ENCODE data around the gene EIF4G1. TPM values are rescaled to one million over a fixed set of nuclear protein-coding genes. Genes with fewer than 3 reads are reported as not detected.

Gene EIF4G1
- total and polyA plus RNA-seq, 7 experiments from 2014 or later = 19.1 to 341 (median 206) TPM

GRCh38 chr3:184300378-184300720, 14.1 kb upstream of the EIF4G1 start:
- peaks cover 15 to 37% (median 28%) of the 10 kb centered on the region in 7 donors for H3K4me1 Mint-ChIP-seq
- H3K27ac Mint-ChIP-seq = peak overlapping the region in 6 of 9 donors; percentile 60 to 92 (median 90)
- Histone ChIP-seq H3K4me1 (ENCODE audit: control insufficient read depth in 2 of 2, insufficient read depth in 2 of 2, low read length in 2 of 2) (peaks cover 12 to 15% of the 10 kb centered on the region in 2 donors), H3K4me3 (ENCODE audit: low read length) (peak overlapping the region; percentile 63), H3K27me3 (ENCODE audit: control insufficient read depth in 2 of 2, insufficient read depth in 2 of 2, low read length in 2 of 2) (no peaks in the 10 kb centered on the region), H3K9me3 (ENCODE audit: control insufficient read depth in 2 of 3, low read length in 3 of 3) (no peaks in the 10 kb centered on the region), H3K36me3 (ENCODE audit: control insufficient read depth in 2 of 3, insufficient read depth in 3 of 3, low read length in 3 of 3) (peaks cover 32 to 41% (median 39%) of the 10 kb centered on the region in 3 experiments), H3K27ac (ENCODE audit: low read depth, low read length) (no peak overlapping the region)
- H3K36me3 Mint-ChIP-seq = peaks cover 4 to 37% (median 21%) of the 10 kb centered on the region in 5 donors
- no peaks in the 10 kb centered on the region for H3K9me3 Mint-ChIP-seq
- intact Hi-C loops (cut with micrococcal nuclease) = no loop called here
- ChIA-PET POLR2A (interaction anchor here (0.6 to 2.8 kb wide), 3 partner anchors 9 to 51 kb away, joined by 3 to 7 read pairs (median 4); partner anchors contain the start of gene EEF1AKMT4), CTCF (interaction anchor here (1.0 kb wide), 1 partner anchor 291 kb away, joined by 3 read pairs; no protein-coding TSS in a partner anchor)
- ATAC-seq (no peak), DNase-seq (no peak)
- H3K4me3 Mint-ChIP-seq = peak overlapping the region; percentile 89 to 97 (median 94)
- H3K27me3 Mint-ChIP-seq = peaks cover 0 to 4% (median 0%) of the 10 kb centered on the region in 5 donors

DNA sequence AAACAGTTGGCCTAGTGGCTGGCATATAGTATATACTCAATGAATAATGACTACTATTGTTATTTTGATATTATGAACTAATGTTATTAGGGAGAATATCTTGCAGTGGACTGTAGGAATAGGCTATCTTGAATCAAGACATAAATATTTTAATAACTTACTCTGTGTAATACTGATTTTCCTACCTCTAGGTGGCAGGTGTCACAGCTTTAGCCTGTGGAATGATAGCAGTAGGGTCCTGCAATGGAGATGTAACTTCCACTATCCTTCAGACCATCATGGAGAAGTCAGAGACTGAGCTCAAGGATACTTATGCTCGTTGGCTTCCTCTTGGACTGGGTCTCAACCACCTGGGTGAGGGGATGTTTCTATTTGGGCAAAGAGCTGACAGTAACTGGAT, 8.8 kb upstream of the EIF4G1 start:
- peak; percentile 47 for ATAC-seq
- no peak for DNase-seq
- Mint-ChIP-seq H3K27me3 (no peaks in the 10 kb centered on the region), H3K4me3 (no peak overlapping the region), H3K4me1 (peaks cover 2 to 17% (median 12%) of the 10 kb centered on the region in 7 donors), H3K9me3 (no peaks in the 10 kb centered on the region), H3K36me3 (peaks cover 24 to 58% (median 44%) of the 10 kb centered on the region in 5 donors), H3K27ac (peak overlapping the region in 1 of 9 donors; percentile 48)
- Histone ChIP-seq H3K4me3 (ENCODE audit: low read length) (no peak overlapping the region), H3K36me3 (ENCODE audit: control insufficient read depth in 2 of 3, insufficient read depth in 3 of 3, low read length in 3 of 3) (peaks cover 47 to 77% (median 51%) of the 10 kb centered on the region in 3 experiments), H3K27me3 (ENCODE audit: control insufficient read depth in 2 of 2, insufficient read depth in 2 of 2, low read length in 2 of 2) (no peaks in the 10 kb centered on the region), H3K4me1 (ENCODE audit: control insufficient read depth in 2 of 2, insufficient read depth in 2 of 2, low read length in 2 of 2) (peaks cover 0 to 3% of the 10 kb centered on the region in 2 donors), H3K27ac (ENCODE audit: low read depth, low read length) (no peak overlapping the region), H3K9me3 (ENCODE audit: control insufficient read depth in 2 of 3, low read length in 3 of 3) (no peaks in the 10 kb centered on the region)
- ChIA-PET CTCF (interaction anchor here (0.7 kb wide), 1 partner anchor 195 kb away, joined by 5 read pairs; no protein-coding TSS in a partner anchor), POLR2A (no interaction called here)
- intact Hi-C loops (cut with micrococcal nuclease) = no loop called here

DNA sequence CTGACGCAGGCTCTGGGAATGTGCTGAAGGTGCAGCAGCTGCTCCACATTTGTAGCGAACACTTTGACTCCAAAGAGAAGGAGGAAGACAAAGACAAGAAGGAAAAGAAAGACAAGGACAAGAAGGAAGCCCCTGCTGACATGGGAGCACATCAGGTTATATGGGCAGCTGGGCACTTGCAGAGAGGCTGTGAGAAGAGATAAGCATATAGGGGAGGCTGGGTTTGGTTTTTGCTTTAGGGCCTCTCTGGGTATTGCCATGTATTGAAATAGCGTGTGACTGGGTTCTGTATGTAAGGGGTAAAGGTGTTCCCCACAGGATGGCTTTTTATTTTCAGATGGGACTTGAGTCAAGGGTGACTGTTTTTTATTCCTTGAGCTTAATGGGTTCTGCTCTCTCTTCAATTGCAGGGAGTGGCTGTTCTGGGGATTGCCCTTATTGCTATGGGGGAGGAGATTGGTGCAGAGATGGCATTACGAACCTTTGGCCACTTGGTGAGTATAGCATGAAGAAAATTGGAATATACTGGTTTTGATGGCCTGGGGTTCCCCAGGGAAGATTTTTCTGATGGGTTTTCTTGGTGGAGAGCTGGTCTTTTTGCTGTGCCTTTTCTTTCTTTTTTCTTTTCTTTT, 7.9 kb upstream of the EIF4G1 start:
- Histone ChIP-seq H3K27me3 (ENCODE audit: control insufficient read depth in 2 of 2, insufficient read depth in 2 of 2, low read length in 2 of 2) (no peaks in the 10 kb centered on the region), H3K4me3 (ENCODE audit: low read length) (no peak overlapping the region), H3K9me3 (ENCODE audit: control insufficient read depth in 2 of 3, low read length in 3 of 3) (no peaks in the 10 kb centered on the region), H3K36me3 (ENCODE audit: control insufficient read depth in 2 of 3, insufficient read depth in 3 of 3, low read length in 3 of 3) (peaks cover 42 to 73% (median 51%) of the 10 kb centered on the region in 3 experiments), H3K4me1 (ENCODE audit: control insufficient read depth in 2 of 2, insufficient read depth in 2 of 2, low read length in 2 of 2) (no peaks in the 10 kb centered on the region), H3K27ac (ENCODE audit: low read depth, low read length) (no peak overlapping the region)
- ChIA-PET CTCF (interaction anchor here (0.7 kb wide), 1 partner anchor 719 kb away, joined by 3 read pairs; no protein-coding TSS in a partner anchor), POLR2A (no interaction called here)
- peaks cover 0 to 12% (median 8%) of the 10 kb centered on the region in 7 donors for H3K4me1 Mint-ChIP-seq
- H3K27me3 Mint-ChIP-seq = no peaks in the 10 kb centered on the region
- H3K9me3 Mint-ChIP-seq = no peaks in the 10 kb centered on the region
- peaks cover 24 to 56% (median 42%) of the 10 kb centered on the region in 5 donors for H3K36me3 Mint-ChIP-seq
- no peak for ATAC-seq
- no peak overlapping the region for H3K4me3 Mint-ChIP-seq
- DNase-seq = no peak
- H3K27ac Mint-ChIP-seq = peak overlapping the region in 2 of 9 donors; percentile 43 to 59
- intact Hi-C loops (cut with micrococcal nuclease) = no loop called here

- Mint-ChIP-seq H3K36me3 (peaks cover 24 to 46% (median 29%) of the 10 kb centered on the region in 5 donors), H3K4me1 (peaks cover 0 to 4% (median 0%) of the 10 kb centered on the region in 7 donors), H3K9me3 (no peaks in the 10 kb centered on the region)
Measured at GRCh38 chr3:184307915-184308314, 6.5 kb upstream of the EIF4G1 start.

GRCh38 chr3:184308744-184309143, 5.7 kb upstream of the EIF4G1 start:
- H3K9me3 ChIP-seq (ENCODE audit: control insufficient read depth in 2 of 3, low read length in 3 of 3) = no peaks in the 10 kb centered on the region
- no peak for ATAC-seq
- POLR2A ChIA-PET = no interaction called here
- no peak overlapping the region for H3K4me3 ChIP-seq (ENCODE audit: low read length)
- H3K4me1 Mint-ChIP-seq = peaks cover 0 to 3% (median 0%) of the 10 kb centered on the region in 7 donors
- no peak overlapping the region for H3K27ac ChIP-seq (ENCODE audit: low read depth, low read length)
- H3K4me3 Mint-ChIP-seq = no peak overlapping the region
- no peak overlapping the region for H3K27ac Mint-ChIP-seq
- H3K36me3 Mint-ChIP-seq = peaks cover 23 to 40% (median 27%) of the 10 kb centered on the region in 5 donors
- no peaks in the 10 kb centered on the region for H3K27me3 Mint-ChIP-seq
- CTCF ChIA-PET = no interaction called here
- intact Hi-C loops (cut with micrococcal nuclease) = no loop called here
- DNase-seq = no peak
- H3K9me3 Mint-ChIP-seq = no peaks in the 10 kb centered on the region
- H3K27me3 ChIP-seq (ENCODE audit: control insufficient read depth in 2 of 2, insufficient read depth in 2 of 2, low read length in 2 of 2) = no peaks in the 10 kb centered on the region
- H3K4me1 ChIP-seq (ENCODE audit: control insufficient read depth in 2 of 2, insufficient read depth in 2 of 2, low read length in 2 of 2) = no peaks in the 10 kb centered on the region
- H3K36me3 ChIP-seq (ENCODE audit: control insufficient read depth in 2 of 3, insufficient read depth in 3 of 3, low read length in 3 of 3) = peaks cover 22 to 51% (median 31%) of the 10 kb centered on the region in 3 experiments

More at GRCh38 chr3:184307915-184308314, 6.5 kb upstream of the EIF4G1 start:
- Histone ChIP-seq H3K27ac (ENCODE audit: low read depth, low read length) (no peak overlapping the region), H3K9me3 (ENCODE audit: control insufficient read depth in 2 of 3, low read length in 3 of 3) (no peaks in the 10 kb centered on the region), H3K4me3 (ENCODE audit: low read length) (no peak overlapping the region), H3K4me1 (ENCODE audit: control insufficient read depth in 2 of 2, insufficient read depth in 2 of 2, low read length in 2 of 2) (no peaks in the 10 kb centered on the region), H3K36me3 (ENCODE audit: control insufficient read depth in 2 of 3, insufficient read depth in 3 of 3, low read length in 3 of 3) (peaks cover 30 to 60% (median 39%) of the 10 kb centered on the region in 3 experiments), H3K27me3 (ENCODE audit: control insufficient read depth in 2 of 2, insufficient read depth in 2 of 2, low read length in 2 of 2) (no peaks in the 10 kb centered on the region)
- Mint-ChIP-seq H3K27ac (no peak overlapping the region), H3K27me3 (no peaks in the 10 kb centered on the region), H3K4me3 (no peak overlapping the region)
- CTCF ChIA-PET = no interaction called here
- ATAC-seq = no peak
- no peak for DNase-seq
- intact Hi-C loops (cut with micrococcal nuclease) = no loop called here
- POLR2A ChIA-PET = no interaction called here

DNA sequence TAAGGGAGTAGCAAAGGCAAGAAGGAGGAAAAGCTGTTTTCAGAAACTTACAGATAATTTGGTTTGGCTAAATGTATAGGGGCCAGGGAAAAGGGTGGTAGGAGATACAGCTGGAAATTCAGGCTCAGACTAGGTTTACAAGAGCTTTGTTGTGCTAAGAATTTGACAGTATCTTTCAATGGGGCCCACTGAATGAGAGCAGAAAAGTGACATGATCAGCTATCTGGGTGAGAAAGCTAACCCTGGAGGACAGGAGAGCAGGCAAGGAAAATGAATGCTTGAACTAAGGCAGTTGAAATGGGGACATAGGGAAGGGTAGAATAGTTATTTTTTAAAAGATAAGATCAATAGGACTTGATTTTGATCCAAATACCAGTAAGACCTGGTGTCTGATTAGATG, 2.8 kb upstream of the EIF4G1 start:
- ATAC-seq = no peak
- peak overlapping the region in 2 of 9 donors; percentile 16 to 36 for H3K27ac Mint-ChIP-seq
- no peaks in the 10 kb centered on the region for H3K27me3 Mint-ChIP-seq
- H3K9me3 Mint-ChIP-seq = no peaks in the 10 kb centered on the region
- H3K27ac ChIP-seq (ENCODE audit: low read depth, low read length) = no peak overlapping the region
- H3K4me3 Mint-ChIP-seq = peak overlapping the region in 5 of 10 donors; percentile 3 to 53 (median 42)
- H3K4me3 ChIP-seq (ENCODE audit: low read length) = no peak overlapping the region
- H3K9me3 ChIP-seq (ENCODE audit: control insufficient read depth in 2 of 3, low read length in 3 of 3) = no peaks in the 10 kb centered on the region
- H3K27me3 ChIP-seq (ENCODE audit: control insufficient read depth in 2 of 2, insufficient read depth in 2 of 2, low read length in 2 of 2) = no peaks in the 10 kb centered on the region
- H3K4me1 Mint-ChIP-seq = peaks cover 6 to 17% (median 9%) of the 10 kb centered on the region in 7 donors
- CTCF ChIA-PET = interaction anchor here (0.6 kb wide), 1 partner anchor 1639 kb away, joined by 3 read pairs; no protein-coding TSS in a partner anchor
- no peak for DNase-seq
- peaks cover 8 to 24% (median 11%) of the 10 kb centered on the region in 3 experiments for H3K36me3 ChIP-seq (ENCODE audit: control insufficient read depth in 2 of 3, insufficient read depth in 3 of 3, low read length in 3 of 3)
- intact Hi-C loops (cut with micrococcal nuclease) = loop anchor here in 1 of 2 donors (5.0 kb wide), 1 partner anchor 614 kb away; the partner anchor contains the start of gene YEATS2
- peaks cover 13 to 25% (median 21%) of the 10 kb centered on the region in 5 donors for H3K36me3 Mint-ChIP-seq
- peaks cover 0 to 15% of the 10 kb centered on the region in 2 donors for H3K4me1 ChIP-seq (ENCODE audit: control insufficient read depth in 2 of 2, insufficient read depth in 2 of 2, low read length in 2 of 2)
- POLR2A ChIA-PET = interaction anchor here (0.6 to 1.8 kb wide), 4 partner anchors 9 to 1506 kb away, joined by 3 to 7 read pairs (median 3); no protein-coding TSS in a partner anchor
